Panc1 (cell line): ENCODE data around the gene LRRC71. TPM values are rescaled to one million over a fixed set of nuclear protein-coding genes. Genes with fewer than 3 reads are reported as not detected.

Source experiments
- ATAC-seq: fragments of 200-7000 bp; cut with Tn5 transposase; 2 replicates; pipeline ENCODE4 v1.9.1; 2020; ENCODE audit warnings: mild to moderate bottlenecking, moderate library complexity
- BruUV-seq: library from RNA; stranded (reverse); fragments of 400-500 nt; replicated peaks from 2 replicates; lab custom pipeline; 2021; lab: Mats Ljungman, UMichigan
- CTCF ChIA-PET: fragments of 300-600 bp; sonication (Branson Sonifier 250); formaldehyde crosslinking; loops from one replicate; lab custom pipeline; 2022; ENCODE audit warnings: antibody characterized with exemption; lab: Charles Lee
- POLR2A ChIA-PET: fragments of 300-600 bp; sonication (Branson Sonifier 250); formaldehyde crosslinking; loops from one replicate; lab custom pipeline; 2022; ENCODE audit warnings: antibody characterized with exemption; lab: Charles Lee
- DNase-seq: peaks from one replicate; pipeline ENCODE4 v3.0.0-alpha.2; 2010; ENCODE audit warnings: low read depth, low spot score
- H3K27ac ChIP-seq: 2 replicates; pipeline ENCODE4 v1.5.1; 2011; ENCODE audit warnings: mild to moderate bottlenecking, low read length, inconsistent platforms
- H3K27me3 ChIP-seq: fragments of 200-500 bp; sonication (Bioruptor generic); 2 replicates; pipeline ENCODE4 v1.6.0; 2014; ENCODE audit warnings: low read length, inconsistent platforms; ENCODE audit not compliant: control insufficient read depth, insufficient read depth
- H3K36me3 ChIP-seq: fragments of 200-500 bp; sonication (Bioruptor generic); 2 replicates; pipeline ENCODE4 v1.5.1; 2014; ENCODE audit warnings: inconsistent platforms, mild to moderate bottlenecking, low read length, moderate library complexity; ENCODE audit not compliant: control insufficient read depth, insufficient read depth
- H3K4me1 ChIP-seq: 2 replicates; pipeline ENCODE4 v1.5.1; 2011; ENCODE audit warnings: inconsistent platforms, mild to moderate bottlenecking, low read length, moderate library complexity; ENCODE audit not compliant: control insufficient read depth, insufficient read depth
- H3K4me3 ChIP-seq, 2 experiments: 2 replicates each; pipeline ENCODE4 v1.5.1; 2011 to 2012; ENCODE audit warnings: low read depth in 2 of 2, low read length in 2 of 2, mild to moderate bottlenecking in 2 of 2, inconsistent platforms in 1 of 2, moderate library complexity in 1 of 2
- H3K9me3 ChIP-seq: fragments of 200-500 bp; sonication (Bioruptor generic); 2 replicates; pipeline ENCODE4 v1.5.1; 2014; ENCODE audit warnings: low read depth, mild to moderate bottlenecking, inconsistent platforms, low read length, moderate library complexity; ENCODE audit not compliant: control insufficient read depth, insufficient read depth
- CTCF ChIP-seq: fragments of 450-650 bp; IDR thresholded peaks from 2 replicates; pipeline ENCODE4 v1.5.1; 2017; ENCODE audit warnings: mild to moderate bottlenecking
- POLR2AphosphoS5 ChIP-seq: IDR thresholded peaks from 2 replicates; pipeline ENCODE4 v1.6.1; 2012; ENCODE audit warnings: mild to moderate bottlenecking, low read depth, low read length, moderate library complexity
- REST ChIP-seq, 2 experiments: IDR thresholded peaks; 2 replicates each; pipeline ENCODE4 v1.6.1; 2011 to 2012; ENCODE audit warnings: low read depth in 2 of 2, control low read depth in 1 of 2, low read length in 1 of 2, mild to moderate bottlenecking in 1 of 2, moderate library complexity in 1 of 2; ENCODE audit not compliant: insufficient read depth in 1 of 2
- SIN3A ChIP-seq: IDR thresholded peaks from 2 replicates; pipeline ENCODE4 v1.6.1; 2012; ENCODE audit warnings: low read depth, mild to moderate bottlenecking, low read length, moderate library complexity, borderline replicate concordance; ENCODE audit not compliant: insufficient read depth
- TCF7L2 ChIP-seq: IDR thresholded peaks from 2 replicates; pipeline ENCODE4 v1.6.1; 2011; ENCODE audit warnings: mild to moderate bottlenecking, low read depth, low read length, inconsistent platforms
- in situ Hi-C: cut with HindIII; loops from 2 replicates; pipeline ENCODE4 v1.10.0; 2016; ENCODE audit warnings: low sequenced_read_pairs, low pct_unique_long_range_greater_than_20kb
- intact Hi-C: fragments of 100-400 bp; cut with micrococcal nuclease; formaldehyde crosslinking; loops from one replicate; pipeline ENCODE4 v1.10.0; 2022; ENCODE audit not compliant: unreplicated experiment
- total RNA-seq: library from RNA; stranded (reverse); gene quantifications from one replicate; pipeline ENCODE4 v1.2.1, GENCODE V29; 2021; ENCODE audit not compliant: unreplicated experiment

LRRC71 gene
- total RNA-seq, 1 experiment from 2014 or later, result 0.77 TPM

GRCh38 chr1:156947127-156947526, 26.7 kb downstream of the LRRC71 start:
- Histone ChIP-seq H3K36me3 (peaks cover 19% of the 10 kb centered on the region), H3K27me3 (no peaks in the 10 kb centered on the region), H3K4me1 (no peaks in the 10 kb centered on the region), H3K9me3 (no peaks in the 10 kb centered on the region), H3K27ac (no peak overlapping the region), H3K4me3 (no peak overlapping the region)
- TF ChIP-seq SIN3A (no peak), POLR2AphosphoS5 (no peak), REST (IDR thresholded peaks at IDR 0.05; ENCODE audit: insufficient read depth in 1 of 2, low read depth in 2 of 2, low read length in 1 of 2) (no peak), TCF7L2 (no peak), CTCF (no peak)
- in situ Hi-C loops, result no loop called here
- no peak for DNase-seq
- ATAC-seq, result no peak
- intact Hi-C loops, result no loop called here
- CTCF ChIA-PET, result interaction anchor here (0.5 kb wide), 1 partner anchor 362 kb away, joined by 3 read pairs; no protein-coding TSS in a partner anchor
- POLR2A ChIA-PET, result no interaction called here
- BruUV-seq, result no TSS peak

GRCh38 chr1:156947818-156948525, 27.5 kb downstream of the LRRC71 start:
- no peak overlapping the region for H3K4me3 ChIP-seq
- no peak for TF ChIP-seq SIN3A
- TF ChIP-seq CTCF, result no peak
- no peak for TF ChIP-seq REST (IDR thresholded peaks at IDR 0.05; ENCODE audit: insufficient read depth in 1 of 2, low read depth in 2 of 2, low read length in 1 of 2)
- no peak overlapping the region for H3K27ac ChIP-seq
- BruUV-seq, result no TSS peak
- in situ Hi-C loops (no loop called here), intact Hi-C loops (no loop called here)
- H3K9me3 ChIP-seq, result no peaks in the 10 kb centered on the region
- H3K36me3 ChIP-seq, result peaks cover 20% of the 10 kb centered on the region
- ChIA-PET POLR2A (no interaction called here), CTCF (no interaction called here)
- DNase-seq, result no peak
- no peaks in the 10 kb centered on the region for H3K4me1 ChIP-seq
- no peak for ATAC-seq
- H3K27me3 ChIP-seq, result no peaks in the 10 kb centered on the region
